Effector memory CD4-positive, alpha-beta T cell (primary cell): ENCODE data around the gene TCP11L1.
"Not testable (repeated sequence)": the region's sequence is repeated elsewhere in the genome, so short reads cannot be mapped to it uniquely, and the experiment has no call there.

Experiments used
- DNase-seq, 3 donors: peaks; one replicate each; pipeline ENCODE4 v3.0.0-alpha.2; 2020
- H3K27ac ChIP-seq: 2 replicates; pipeline ENCODE4 v1.7.0; 2013; ENCODE audit warnings: mild to moderate bottlenecking, low read length, moderate library complexity; ENCODE audit not compliant: insufficient read depth, poor library complexity, severe bottlenecking
- H3K27me3 ChIP-seq: replicated peaks from 2 replicates; pipeline ENCODE4 v1.7.0; 2013; ENCODE audit warnings: mild to moderate bottlenecking, low read length; ENCODE audit not compliant: insufficient read depth, control insufficient read depth, poor library complexity, severe bottlenecking
- H3K36me3 ChIP-seq: 2 replicates; pipeline ENCODE4 v1.7.0; 2013; ENCODE audit warnings: mild to moderate bottlenecking, low read length, moderate library complexity; ENCODE audit not compliant: control insufficient read depth, insufficient read depth
- H3K4me1 ChIP-seq: 2 replicates; pipeline ENCODE4 v1.7.0; 2013; ENCODE audit warnings: low read length, mild to moderate bottlenecking; ENCODE audit not compliant: control insufficient read depth, insufficient read depth, poor library complexity, severe bottlenecking
- H3K4me3 ChIP-seq: 2 replicates; pipeline ENCODE4 v1.7.0; 2013; ENCODE audit warnings: low read length, low read depth, mild to moderate bottlenecking; ENCODE audit not compliant: insufficient read depth, poor library complexity, severe bottlenecking
- H3K9me3 ChIP-seq: 2 replicates; pipeline ENCODE4 v1.7.0; 2013; ENCODE audit warnings: mild to moderate bottlenecking, low read length, moderate library complexity; ENCODE audit not compliant: control insufficient read depth

The TCP11L1 gene

GRCh38 chr11:33089776-33090175 is 50.4 kb downstream of the TCP11L1 start:
- Histone ChIP-seq H3K36me3 (no peaks in the 10 kb centered on the region), H3K4me3 (no peak overlapping the region), H3K27me3 (no peaks in the 10 kb centered on the region), H3K4me1 (no peaks in the 10 kb centered on the region), H3K9me3 (no peaks in the 10 kb centered on the region), H3K27ac (no peak overlapping the region)
- DNase-seq = no peak

GRCh38 chr11:33094157-33094556 is 54.8 kb downstream of the TCP11L1 start:
- no peaks in the 10 kb centered on the region for H3K9me3 ChIP-seq
- no peak for DNase-seq
- peaks cover 20% of the 10 kb centered on the region for H3K36me3 ChIP-seq
- H3K4me3 ChIP-seq = no peak overlapping the region
- H3K27ac ChIP-seq = no peak overlapping the region
- H3K27me3 ChIP-seq = no peaks in the 10 kb centered on the region
- H3K4me1 ChIP-seq = no peaks in the 10 kb centered on the region

- no peak for DNase-seq
- H3K9me3 ChIP-seq = no peaks in the 10 kb centered on the region
- no peaks in the 10 kb centered on the region for H3K27me3 ChIP-seq
- no peaks in the 10 kb centered on the region for H3K4me1 ChIP-seq
- H3K27ac ChIP-seq = no peak overlapping the region
- H3K4me3 ChIP-seq = no peak overlapping the region
- H3K36me3 ChIP-seq = peaks cover 35% of the 10 kb centered on the region
Measured at GRCh38 chr11:33103836-33104235, 64.5 kb downstream of the TCP11L1 start.

GRCh38 chr11:33109294-33109895 is 70.0 kb downstream of the TCP11L1 start:
- H3K27ac ChIP-seq = no peak overlapping the region
- no peak for DNase-seq
- H3K4me1 ChIP-seq = no peaks in the 10 kb centered on the region
- no peaks in the 10 kb centered on the region for H3K27me3 ChIP-seq
- H3K36me3 ChIP-seq = peaks cover 4% of the 10 kb centered on the region
- H3K4me3 ChIP-seq = no peak overlapping the region
- H3K9me3 ChIP-seq = no peaks in the 10 kb centered on the region

- no peak for DNase-seq
- H3K4me3 ChIP-seq = no peak overlapping the region
- H3K27me3 ChIP-seq = no peaks in the 10 kb centered on the region
- H3K4me1 ChIP-seq = no peaks in the 10 kb centered on the region
- H3K9me3 ChIP-seq = no peaks in the 10 kb centered on the region
- H3K27ac ChIP-seq = no peak overlapping the region
- H3K36me3 ChIP-seq = no peaks in the 10 kb centered on the region
Measured at GRCh38 chr11:33110083-33110482, 70.7 kb downstream of the TCP11L1 start.

- Histone ChIP-seq H3K4me1 (no peaks in the 10 kb centered on the region), H3K4me3 (no peak overlapping the region), H3K27me3 (no peaks in the 10 kb centered on the region), H3K27ac (no peak overlapping the region), H3K9me3 (no peaks in the 10 kb centered on the region), H3K36me3 (no peaks in the 10 kb centered on the region)
- no peak for DNase-seq
Measured at GRCh38 chr11:33116535-33116934, 77.2 kb downstream of the TCP11L1 start.

GRCh38 chr11:33122696-33123095 is 83.3 kb downstream of the TCP11L1 start:
- not testable (repeated sequence) for H3K36me3 ChIP-seq, H3K27me3 ChIP-seq, DNase-seq, H3K9me3 ChIP-seq, H3K27ac ChIP-seq, H3K4me3 ChIP-seq, H3K4me1 ChIP-seq
